Anterior cingulate cortex (tissue), 58 donors: ENCODE measurements around the gene LGALS7.
"Not testable (repeated sequence)": the region's sequence is repeated elsewhere in the genome, so short reads cannot be mapped to it uniquely, and the experiment has no call there.

Source experiments
- DNase-seq, 58 donors: peaks; one replicate each; lab custom pipeline; 2025; lab: John Stamatoyannopoulos, UW

LGALS7 gene

DNA sequence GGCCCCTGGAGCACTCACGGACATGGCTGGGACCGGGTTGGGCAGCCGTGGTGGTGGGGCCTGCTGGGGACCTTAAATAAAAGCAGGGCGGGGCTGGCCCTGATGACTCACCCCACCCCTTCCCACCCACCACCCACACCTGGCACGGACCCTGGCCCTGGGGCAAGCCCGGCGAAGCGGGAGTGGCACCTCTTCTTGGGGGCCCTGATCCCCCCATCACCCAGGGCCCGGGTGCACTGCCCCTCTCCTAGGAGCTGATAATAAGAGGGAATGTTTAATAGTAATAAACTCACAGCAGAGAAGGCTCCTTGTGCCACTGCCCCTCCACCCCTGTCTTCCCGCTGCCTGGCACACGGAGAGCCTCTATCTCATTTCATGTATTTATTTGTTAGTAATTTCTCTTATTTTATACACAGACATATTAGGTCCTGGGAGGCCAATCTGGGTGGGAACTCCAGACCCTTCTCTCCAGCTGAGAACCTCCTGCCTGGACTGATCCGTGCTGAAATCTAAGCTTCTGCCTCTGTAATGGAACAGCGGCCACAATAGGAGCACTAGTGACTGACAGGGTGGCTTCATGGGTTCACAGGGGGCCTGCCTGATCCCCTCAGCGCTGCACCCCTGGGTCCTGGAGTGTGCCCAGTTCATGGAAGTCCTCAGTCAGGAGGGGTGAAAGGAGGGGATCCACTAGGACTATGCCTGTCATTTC lies at the start of gene LGALS7:
LGALS7 (minus strand) TSS at position 49 of the 709 bp plus-strand sequence; CDS start at position 24, 25 bp downstream.
- no peak for DNase-seq

GRCh38 chr19:38821230-38821825 lies 48.0 kb upstream of the LGALS7 start:
- not testable (repeated sequence) for DNase-seq

GRCh38 chr19:38819231-38819920 lies 46.1 kb upstream of the LGALS7 start:
- no peak for DNase-seq

DNA sequence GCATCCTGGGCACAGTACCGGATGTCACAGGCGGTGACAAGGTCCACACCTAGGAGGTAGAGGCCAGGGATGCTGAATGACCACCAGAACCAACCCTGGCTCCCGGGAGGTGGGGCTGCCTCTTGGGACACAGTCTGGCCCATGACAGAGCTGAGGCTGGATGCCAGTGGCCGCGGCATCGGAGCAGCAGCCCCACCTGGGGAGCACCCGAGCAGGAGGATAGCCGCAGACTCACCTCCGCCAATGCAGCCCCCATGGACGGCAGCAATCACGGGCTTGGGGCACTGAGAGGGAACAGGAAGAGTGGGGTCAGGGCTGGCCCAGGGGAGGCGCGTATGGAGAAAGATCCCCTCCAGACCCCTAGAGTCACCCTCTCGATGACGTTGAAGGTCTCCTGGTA lies 43.8 kb upstream of the LGALS7 start:
- no peak for DNase-seq

- DNase-seq, result no peak
Observed at GRCh38 chr19:38816131-38816750, 42.9 kb upstream of the LGALS7 start.

DNA sequence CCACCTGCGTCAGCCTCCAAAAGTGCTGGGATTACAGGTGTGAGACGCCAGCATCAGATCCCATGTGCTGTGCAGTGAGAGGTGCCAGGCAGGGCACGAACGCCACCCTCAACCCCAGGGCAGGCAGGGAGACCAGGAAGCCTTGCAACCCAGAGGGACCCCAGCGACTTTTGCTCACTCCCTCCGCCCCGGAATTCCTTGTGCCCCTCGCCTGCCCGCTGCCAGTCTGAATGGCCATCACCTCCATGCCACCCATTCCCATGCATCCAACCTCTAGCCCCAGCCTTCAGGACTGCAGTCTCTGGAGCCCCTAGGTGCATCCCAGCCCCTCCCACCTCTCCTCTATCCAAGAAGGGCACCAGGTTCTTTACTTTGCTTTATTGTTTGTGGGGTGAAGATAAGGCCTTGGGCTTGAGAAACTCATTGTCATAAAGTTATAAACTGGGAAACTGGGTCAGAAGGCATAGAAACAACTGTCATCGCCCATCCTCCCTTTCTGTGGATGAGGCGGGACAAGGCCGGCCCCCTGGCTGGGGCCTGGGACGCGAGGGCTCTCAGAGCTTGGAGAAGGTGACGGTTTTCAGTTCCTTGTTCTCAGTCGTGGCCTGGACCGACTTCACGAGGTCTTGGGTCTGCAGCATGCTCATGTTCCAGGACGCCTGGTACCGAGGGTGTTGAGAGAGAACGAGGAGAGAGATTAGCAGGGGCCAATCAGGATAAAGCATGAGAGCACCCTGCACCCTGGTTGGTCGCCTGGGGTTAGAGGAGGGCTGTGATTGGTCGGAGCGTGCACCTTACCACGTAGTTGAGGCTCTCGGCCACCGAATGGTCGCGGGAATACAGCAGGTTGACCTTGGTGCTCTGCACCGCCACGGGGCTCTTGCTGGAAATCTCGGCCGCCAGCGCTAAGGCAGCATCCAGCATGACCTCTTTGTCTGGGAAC lies 42.0 kb upstream of the LGALS7 start:
- DNase-seq, result no peak

DNA sequence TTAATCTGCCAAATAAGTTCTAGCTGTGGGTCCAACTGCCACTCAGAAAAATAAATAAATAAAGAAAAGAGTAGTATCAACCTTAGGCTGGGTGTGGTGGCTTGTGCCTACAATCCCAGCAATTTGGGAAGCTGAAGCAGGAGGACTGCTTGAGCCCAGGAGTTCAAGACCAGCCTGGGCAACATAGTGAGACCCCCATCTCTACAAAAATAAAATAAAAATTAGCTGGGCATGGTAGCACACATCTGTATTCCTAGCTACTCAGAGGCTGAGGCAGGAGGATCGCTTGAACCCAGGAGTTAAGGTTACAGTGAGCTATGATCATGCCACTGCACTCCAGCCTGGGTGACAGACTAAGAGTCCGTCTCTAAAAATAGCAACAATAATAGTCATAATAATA lies 40.6 kb upstream of the LGALS7 start:
- not testable (repeated sequence) for DNase-seq

- no peak for DNase-seq
Observed at GRCh38 chr19:38813323-38813722, 40.0 kb upstream of the LGALS7 start.

DNA sequence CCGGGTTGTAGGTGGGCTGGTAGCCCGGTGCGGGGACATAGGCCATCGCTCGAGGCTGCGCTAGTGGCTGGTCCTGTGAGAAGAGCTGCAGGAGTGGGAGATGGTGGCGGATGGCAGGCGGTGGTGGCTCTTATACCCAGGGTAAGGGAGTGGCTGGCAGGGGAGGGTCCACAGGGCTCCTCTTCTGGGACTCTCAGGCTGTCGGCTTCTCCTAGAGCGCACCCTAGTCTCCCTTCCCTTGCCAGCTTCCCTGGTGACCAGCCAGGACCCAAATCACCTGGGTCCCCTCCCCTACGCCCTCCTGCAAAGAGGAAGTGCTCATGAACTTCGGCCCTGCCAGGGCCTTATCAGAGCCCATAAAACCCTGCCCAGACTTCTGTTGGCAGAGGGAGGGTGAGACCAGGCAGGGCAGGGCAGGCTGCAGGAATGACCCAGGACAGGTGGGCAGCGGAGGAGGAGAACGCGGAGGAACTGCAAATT lies 39.6 kb upstream of the LGALS7 start, which contains the start of gene LGALS4:
LGALS4 (minus strand) TSS at position 105 of the 480 bp plus-strand sequence; CDS start at position 46, 59 bp downstream.
- DNase-seq, result no peak

GRCh38 chr19:38812009-38812840 lies 38.9 kb upstream of the LGALS7 start:
- DNase-seq, result no peak

GRCh38 chr19:38809592-38810252 lies 36.4 kb upstream of the LGALS7 start:
- no peak for DNase-seq

DNA sequence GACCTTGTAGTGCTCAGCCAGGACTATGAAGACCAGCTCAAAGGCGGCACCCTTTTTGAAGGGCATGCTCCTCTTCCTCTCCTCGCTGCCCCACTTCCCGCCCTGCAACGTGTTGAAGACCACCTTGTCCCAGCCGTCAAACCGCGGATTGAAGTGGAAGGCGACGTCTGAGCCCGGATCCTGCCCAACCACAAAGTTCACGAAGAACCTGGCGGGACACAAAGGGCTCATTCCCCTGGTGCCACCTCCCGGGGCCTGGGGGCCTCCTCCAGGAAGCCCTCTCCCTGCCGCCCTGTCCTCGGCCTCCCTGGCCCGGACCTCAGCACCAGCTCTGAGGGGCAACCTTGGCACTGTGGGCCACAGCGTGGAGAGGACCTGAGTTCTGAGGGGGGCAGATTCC lies 35.4 kb upstream of the LGALS7 start:
- DNase-seq, result no peak

- DNase-seq, result not testable (repeated sequence)
Observed at GRCh38 chr19:38807374-38808098, 34.2 kb upstream of the LGALS7 start.

DNA sequence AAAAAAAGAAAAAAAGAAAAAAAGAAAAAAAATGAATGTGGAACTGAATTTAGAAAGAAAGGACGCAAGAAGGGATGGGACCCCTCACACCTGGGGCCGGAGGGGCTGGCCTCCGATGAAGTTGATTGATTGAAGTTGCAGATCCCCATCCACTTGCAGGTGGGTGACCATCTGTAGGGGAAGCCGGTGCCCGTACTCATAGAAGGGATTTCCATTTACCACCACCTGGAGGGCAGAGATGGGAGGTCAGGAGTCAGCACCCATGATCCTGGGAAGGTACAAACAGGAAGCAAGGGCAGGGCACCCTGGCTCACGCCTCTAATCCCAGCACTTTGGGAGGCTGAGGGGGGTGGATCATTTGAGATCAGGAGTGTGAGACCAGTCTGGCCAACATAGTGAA lies 33.1 kb upstream of the LGALS7 start:
- no peak for DNase-seq

GRCh38 chr19:38805180-38805579 lies 31.9 kb upstream of the LGALS7 start:
- DNase-seq, result no peak

- no peak for DNase-seq
Observed at GRCh38 chr19:38803543-38803942, 30.2 kb upstream of the LGALS7 start.

DNA sequence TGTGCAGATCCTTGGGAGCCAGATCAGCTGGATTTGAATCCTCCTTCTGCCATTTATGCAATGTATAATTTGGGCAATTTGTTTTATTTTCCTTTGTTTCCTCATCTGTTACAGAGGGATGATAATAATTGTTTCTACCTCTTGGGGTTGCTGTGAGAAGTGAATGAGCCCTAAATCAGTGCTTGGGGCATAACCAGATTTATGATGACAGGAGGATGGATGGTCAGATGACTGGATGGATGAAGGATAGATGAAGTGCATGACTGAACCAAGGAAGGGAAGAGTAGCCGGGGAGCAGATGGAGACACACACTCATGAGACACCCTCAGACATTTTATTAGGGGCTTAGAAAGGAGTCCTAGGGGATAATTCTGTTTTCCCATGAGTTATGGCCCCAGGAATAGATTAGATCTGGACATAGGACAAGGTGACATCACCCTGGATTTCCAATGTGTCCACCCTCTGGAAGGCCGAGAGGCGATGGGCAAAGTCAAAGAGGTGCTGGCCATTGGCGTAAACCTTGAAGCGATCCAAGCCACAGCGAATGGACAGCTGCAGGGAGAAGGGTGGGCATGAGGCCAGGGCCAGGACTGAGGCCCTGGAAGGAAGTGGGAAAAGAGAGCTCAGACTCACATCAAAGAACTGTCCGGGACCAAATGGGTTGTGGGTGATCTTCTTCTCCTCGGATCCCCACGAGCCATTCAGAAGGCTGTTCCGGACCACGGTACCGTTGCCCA lies 28.2 kb upstream of the LGALS7 start:
- no peak for DNase-seq
